ENCODE data around the gene RAB27A.

RAB27A gene

GRCh38 chr15:55247766-55248427 lies 41.7 kb downstream of the RAB27A start:
- TF ChIP-seq CTCF (IDR thresholded peaks at IDR 0.05) (no peak), ZFX (IDR thresholded peaks at IDR 0.05; ENCODE audit: borderline replicate concordance) (no peak)
- no peak overlapping the region for H3K27ac ChIP-seq

- TF ChIP-seq ZFX (IDR thresholded peaks at IDR 0.05; ENCODE audit: borderline replicate concordance) (no peak), CTCF (IDR thresholded peaks at IDR 0.05) (no peak)
- no peak overlapping the region for H3K27ac ChIP-seq
Observed at GRCh38 chr15:55247311-55247710, 42.3 kb downstream of the RAB27A start.

- H3K27ac ChIP-seq: no peak overlapping the region
- no peak for TF ChIP-seq ZFX (IDR thresholded peaks at IDR 0.05; ENCODE audit: borderline replicate concordance)
- no peak for TF ChIP-seq CTCF (IDR thresholded peaks at IDR 0.05)
Observed at GRCh38 chr15:55246567-55246966, 43.0 kb downstream of the RAB27A start.

GRCh38 chr15:55245059-55245458 lies 44.6 kb downstream of the RAB27A start:
- no peak for TF ChIP-seq CTCF (IDR thresholded peaks at IDR 0.05)
- TF ChIP-seq ZFX (IDR thresholded peaks at IDR 0.05; ENCODE audit: borderline replicate concordance): no peak
- H3K27ac ChIP-seq: no peak overlapping the region

- TF ChIP-seq ZFX (IDR thresholded peaks at IDR 0.05; ENCODE audit: borderline replicate concordance) (no peak), CTCF (IDR thresholded peaks at IDR 0.05) (no peak)
- H3K27ac ChIP-seq: no peak overlapping the region
Observed at GRCh38 chr15:55241891-55242290, 47.7 kb downstream of the RAB27A start.

DNA sequence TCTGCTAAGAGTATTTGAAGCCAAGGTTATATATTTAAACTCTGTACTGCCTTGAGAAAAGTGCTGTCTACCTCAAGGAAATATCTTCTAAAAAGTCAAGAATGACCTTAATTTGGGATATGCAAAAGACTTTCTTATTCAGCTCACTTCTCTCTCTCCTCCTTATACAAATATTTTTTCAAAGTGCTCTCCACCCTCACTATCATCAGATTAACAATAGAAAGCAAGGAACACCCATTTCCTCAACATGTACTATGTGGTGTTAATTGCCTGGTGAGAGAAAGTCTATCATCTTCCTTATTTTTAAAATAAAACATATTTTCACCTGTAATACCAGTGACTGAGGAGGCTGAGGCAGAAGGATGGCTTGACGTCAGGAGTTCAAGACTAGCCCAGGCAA lies 48.4 kb downstream of the RAB27A start:
- H3K27ac ChIP-seq: no peak overlapping the region
- TF ChIP-seq CTCF (IDR thresholded peaks at IDR 0.05): no peak
- no peak for TF ChIP-seq ZFX (IDR thresholded peaks at IDR 0.05; ENCODE audit: borderline replicate concordance)

DNA sequence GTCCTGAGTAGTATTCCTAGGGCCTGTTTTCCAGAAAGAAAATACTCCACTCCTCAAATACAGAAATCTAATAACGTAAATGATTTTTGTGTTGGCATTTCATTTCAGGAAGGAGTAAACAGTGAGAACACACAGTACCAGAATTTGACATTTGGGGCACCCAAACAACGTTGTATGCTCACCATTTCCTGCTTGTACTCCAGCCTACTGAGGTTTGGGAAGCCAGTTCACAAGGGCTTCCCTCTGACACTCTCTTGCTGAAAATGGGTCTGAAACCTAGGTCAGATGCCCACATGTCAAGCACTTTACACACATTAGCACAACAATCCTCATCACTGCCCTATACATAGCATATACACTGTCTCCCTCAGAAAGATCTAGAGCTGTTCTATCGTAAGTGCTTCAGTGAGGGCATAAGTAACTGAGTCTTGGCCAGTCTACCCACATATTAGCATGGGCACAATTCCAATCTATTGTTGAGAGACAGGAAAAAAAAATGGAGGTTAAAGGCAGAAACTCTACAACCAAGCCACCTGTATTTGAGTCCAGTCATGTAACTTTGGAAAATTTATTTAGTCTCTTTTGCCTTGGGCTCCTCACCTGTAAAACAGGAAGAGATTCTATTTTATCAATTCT lies 49.4 kb downstream of the RAB27A start:
- TF ChIP-seq ZFX (IDR thresholded peaks at IDR 0.05; ENCODE audit: borderline replicate concordance): no peak
- TF ChIP-seq CTCF (IDR thresholded peaks at IDR 0.05): no peak
- no peak overlapping the region for H3K27ac ChIP-seq
